ENCODE results near the gene CACHD1.

DNA sequence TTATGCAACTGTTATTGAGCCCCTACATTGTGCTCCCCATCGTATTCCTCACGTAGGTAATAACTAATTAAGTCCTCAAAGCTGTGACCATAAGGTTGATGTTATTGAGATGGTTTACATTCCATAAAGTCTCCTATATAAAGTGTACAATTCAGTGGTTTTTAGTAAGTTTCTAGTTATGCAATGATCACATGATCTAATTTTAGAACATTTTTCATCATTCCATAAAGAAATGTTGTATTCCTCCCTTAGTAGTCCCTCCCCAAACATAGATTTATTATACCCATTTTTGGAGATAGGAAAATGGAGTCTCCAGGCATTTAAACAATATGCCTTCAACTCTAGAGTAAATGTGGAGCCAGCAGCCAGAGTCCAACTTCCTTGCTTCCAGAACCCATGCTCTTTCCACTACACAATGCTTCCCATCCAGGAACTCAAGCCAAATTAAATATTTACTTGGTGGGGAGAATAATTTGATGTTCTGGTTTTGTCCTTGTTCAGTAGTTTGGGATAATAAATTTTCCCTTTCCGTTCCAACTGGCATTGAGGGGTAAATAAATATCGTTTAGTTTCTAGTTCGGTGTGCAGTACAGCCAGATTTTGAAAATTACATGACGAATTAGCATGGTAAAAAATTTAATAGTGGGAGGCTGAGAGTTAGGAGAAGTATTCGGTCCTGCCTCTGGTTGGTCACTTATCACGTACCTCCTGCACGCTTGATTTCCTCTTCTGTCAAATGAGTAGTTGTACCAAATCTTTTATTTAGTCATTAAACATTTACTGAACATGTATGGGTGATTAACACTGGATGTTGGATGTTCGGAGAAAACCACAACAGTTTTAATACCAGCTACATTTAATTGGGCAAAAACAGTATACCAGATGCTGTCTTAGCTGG is 66.3 kb downstream of the CACHD1 start:
- TF ChIP-seq POLR2A (IDR thresholded peaks at IDR 0.05; ENCODE audit: low read length) = no peak
- no peak for TF ChIP-seq GATA1 (IDR thresholded peaks at IDR 0.05; ENCODE audit: low read depth, low read length)

All from erythroblast (primary cell).